Measurements from ENCODE around the gene CHRM2.

Gene CHRM2

GRCh38 chr7:136931169-136931867, 62.9 kb downstream of the CHRM2 start:
- no peak for DNase-seq
- no peak overlapping the region for H3K27ac ChIP-seq
- no peaks in the 10 kb centered on the region for H3K4me1 ChIP-seq
- no peaks in the 10 kb centered on the region for H3K9me3 ChIP-seq
- no peaks in the 10 kb centered on the region for H3K27me3 ChIP-seq
- H3K36me3 ChIP-seq: no peaks in the 10 kb centered on the region
- intact Hi-C loops (cut with DNase I; ENCODE audit: low total_unique reads): no loop called here
- no peak for TF ChIP-seq CTCF (IDR thresholded peaks at IDR 0.05)
- no peak overlapping the region for H3K4me3 ChIP-seq

GRCh38 chr7:136937436-136937835, 69.0 kb downstream of the CHRM2 start:
- Histone ChIP-seq H3K9me3 (no peaks in the 10 kb centered on the region), H3K4me1 (no peaks in the 10 kb centered on the region), H3K27me3 (no peaks in the 10 kb centered on the region), H3K4me3 (no peak overlapping the region), H3K27ac (no peak overlapping the region), H3K36me3 (no peaks in the 10 kb centered on the region)
- intact Hi-C loops (cut with DNase I; ENCODE audit: low total_unique reads): no loop called here
- TF ChIP-seq CTCF (IDR thresholded peaks at IDR 0.05): no peak
- DNase-seq: no peak

- Histone ChIP-seq H3K36me3 (no peaks in the 10 kb centered on the region), H3K27me3 (no peaks in the 10 kb centered on the region), H3K27ac (no peak overlapping the region), H3K4me1 (no peaks in the 10 kb centered on the region), H3K4me3 (no peak overlapping the region), H3K9me3 (no peaks in the 10 kb centered on the region)
- intact Hi-C loops (cut with DNase I; ENCODE audit: low total_unique reads): no loop called here
- DNase-seq: no peak
- TF ChIP-seq CTCF (IDR thresholded peaks at IDR 0.05): no peak
Measured at GRCh38 chr7:136938476-136938875, 70.0 kb downstream of the CHRM2 start.

GRCh38 chr7:136940122-136940521, 71.7 kb downstream of the CHRM2 start:
- TF ChIP-seq CTCF (IDR thresholded peaks at IDR 0.05): no peak
- intact Hi-C loops (cut with DNase I; ENCODE audit: low total_unique reads): no loop called here

GRCh38 chr7:136940917-136941316, 72.5 kb downstream of the CHRM2 start:
- no peaks in the 10 kb centered on the region for H3K36me3 ChIP-seq
- H3K4me1 ChIP-seq: no peaks in the 10 kb centered on the region
- no peaks in the 10 kb centered on the region for H3K9me3 ChIP-seq
- intact Hi-C loops (cut with DNase I; ENCODE audit: low total_unique reads): no loop called here
- no peak overlapping the region for H3K27ac ChIP-seq
- no peaks in the 10 kb centered on the region for H3K27me3 ChIP-seq
- no peak for TF ChIP-seq CTCF (IDR thresholded peaks at IDR 0.05)
- H3K4me3 ChIP-seq: no peak overlapping the region
- DNase-seq: no peak

More at GRCh38 chr7:136940122-136940521, 71.7 kb downstream of the CHRM2 start:
- Histone ChIP-seq H3K36me3 (no peaks in the 10 kb centered on the region), H3K4me1 (no peaks in the 10 kb centered on the region), H3K27ac (no peak overlapping the region), H3K27me3 (no peaks in the 10 kb centered on the region), H3K9me3 (no peaks in the 10 kb centered on the region), H3K4me3 (no peak overlapping the region)
- DNase-seq: no peak

- Histone ChIP-seq H3K36me3 (no peaks in the 10 kb centered on the region), H3K9me3 (no peaks in the 10 kb centered on the region), H3K4me1 (no peaks in the 10 kb centered on the region), H3K4me3 (no peak overlapping the region), H3K27ac (no peak overlapping the region), H3K27me3 (no peaks in the 10 kb centered on the region)
- TF ChIP-seq CTCF (IDR thresholded peaks at IDR 0.05): no peak
- no peak for DNase-seq
- intact Hi-C loops (cut with DNase I; ENCODE audit: low total_unique reads): no loop called here
Measured at GRCh38 chr7:136941816-136942215, 73.4 kb downstream of the CHRM2 start.
